ENCODE measurements around the gene CDYL2.

CDYL2 gene

GRCh38 chr16:80667251-80667560 lies 137.2 kb downstream of the CDYL2 start:
- no peak for TF ChIP-seq ZNF8 (CRISPR knock-in tag; IDR thresholded peaks at IDR 0.05)
- TF ChIP-seq, protein P1, sequence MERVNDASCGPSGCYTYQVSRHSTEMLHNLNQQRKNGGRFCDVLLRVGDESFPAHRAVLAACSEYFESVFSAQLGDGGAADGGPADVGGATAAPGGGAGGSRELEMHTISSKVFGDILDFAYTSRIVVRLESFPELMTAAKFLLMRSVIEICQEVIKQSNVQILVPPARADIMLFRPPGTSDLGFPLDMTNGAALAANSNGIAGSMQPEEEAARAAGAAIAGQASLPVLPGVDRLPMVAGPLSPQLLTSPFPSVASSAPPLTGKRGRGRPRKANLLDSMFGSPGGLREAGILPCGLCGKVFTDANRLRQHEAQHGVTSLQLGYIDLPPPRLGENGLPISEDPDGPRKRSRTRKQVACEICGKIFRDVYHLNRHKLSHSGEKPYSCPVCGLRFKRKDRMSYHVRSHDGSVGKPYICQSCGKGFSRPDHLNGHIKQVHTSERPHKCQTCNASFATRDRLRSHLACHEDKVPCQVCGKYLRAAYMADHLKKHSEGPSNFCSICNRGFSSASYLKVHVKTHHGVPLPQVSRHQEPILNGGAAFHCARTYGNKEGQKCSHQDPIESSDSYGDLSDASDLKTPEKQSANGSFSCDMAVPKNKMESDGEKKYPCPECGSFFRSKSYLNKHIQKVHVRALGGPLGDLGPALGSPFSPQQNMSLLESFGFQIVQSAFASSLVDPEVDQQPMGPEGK (CRISPR knock-in tag; IDR thresholded peaks at IDR 0.05; ENCODE audit: borderline replicate concordance): no peak
- TF ChIP-seq, protein P2, sequence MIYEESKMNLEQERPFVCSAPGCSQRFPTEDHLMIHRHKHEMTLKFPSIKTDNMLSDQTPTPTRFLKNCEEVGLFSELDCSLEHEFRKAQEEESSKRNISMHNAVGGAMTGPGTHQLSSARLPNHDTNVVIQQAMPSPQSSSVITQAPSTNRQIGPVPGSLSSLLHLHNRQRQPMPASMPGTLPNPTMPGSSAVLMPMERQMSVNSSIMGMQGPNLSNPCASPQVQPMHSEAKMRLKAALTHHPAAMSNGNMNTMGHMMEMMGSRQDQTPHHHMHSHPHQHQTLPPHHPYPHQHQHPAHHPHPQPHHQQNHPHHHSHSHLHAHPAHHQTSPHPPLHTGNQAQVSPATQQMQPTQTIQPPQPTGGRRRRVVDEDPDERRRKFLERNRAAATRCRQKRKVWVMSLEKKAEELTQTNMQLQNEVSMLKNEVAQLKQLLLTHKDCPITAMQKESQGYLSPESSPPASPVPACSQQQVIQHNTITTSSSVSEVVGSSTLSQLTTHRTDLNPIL (CRISPR knock-in tag; IDR thresholded peaks at IDR 0.05; ENCODE audit: low read depth): no peak
- TF ChIP-seq PPARA (CRISPR knock-in tag; IDR thresholded peaks at IDR 0.05; ENCODE audit: borderline replicate concordance): no peak
- TF ChIP-seq ESRRG (CRISPR knock-in tag; IDR thresholded peaks at IDR 0.05): no peak
- no peak for TF ChIP-seq TCF4 (CRISPR knock-in tag; IDR thresholded peaks at IDR 0.05; ENCODE audit: borderline replicate concordance)
- no peak for TF ChIP-seq ISL1 (CRISPR knock-in tag; IDR thresholded peaks at IDR 0.05)
- no peak for TF ChIP-seq TSHZ2 (CRISPR knock-in tag; IDR thresholded peaks at IDR 0.05)
- TF ChIP-seq OSR1 (CRISPR knock-in tag; IDR thresholded peaks at IDR 0.05): no peak
- TF ChIP-seq ZFP30 (CRISPR knock-in tag; IDR thresholded peaks at IDR 0.05): no peak
- TF ChIP-seq ARNTL (CRISPR knock-in tag; IDR thresholded peaks at IDR 0.05; ENCODE audit: borderline replicate concordance, low read depth): no peak
- no peak for TF ChIP-seq ZNF70 (CRISPR knock-in tag; IDR thresholded peaks at IDR 0.05)
- no peak for TF ChIP-seq RARB (CRISPR knock-in tag; IDR thresholded peaks at IDR 0.05)
- TF ChIP-seq ZFP3 (CRISPR knock-in tag; IDR thresholded peaks at IDR 0.05): no peak
- TF ChIP-seq ZNF565 (CRISPR knock-in tag; conservative IDR thresholded peaks at IDR 0.05; ENCODE audit: low read depth): no peak
- no peak for TF ChIP-seq GLIS3 (CRISPR knock-in tag; IDR thresholded peaks at IDR 0.05)
- no peak for TF ChIP-seq TOX (CRISPR knock-in tag; IDR thresholded peaks at IDR 0.05; ENCODE audit: borderline replicate concordance)
- no peak for TF ChIP-seq ZC3H10 (CRISPR knock-in tag; IDR thresholded peaks at IDR 0.05)
- no peak for TF ChIP-seq CSDC2 (CRISPR knock-in tag; IDR thresholded peaks at IDR 0.05)
- ATAC-seq: no peak

GRCh38 chr16:80666378-80667250 lies 137.8 kb downstream of the CDYL2 start:
- ATAC-seq: no peak
- TF ChIP-seq TOX (CRISPR knock-in tag; IDR thresholded peaks at IDR 0.05; ENCODE audit: borderline replicate concordance) (no peak), ZFP3 (CRISPR knock-in tag; IDR thresholded peaks at IDR 0.05) (no peak), ZNF565 (CRISPR knock-in tag; conservative IDR thresholded peaks at IDR 0.05; ENCODE audit: low read depth) (no peak), ESRRG (CRISPR knock-in tag; IDR thresholded peaks at IDR 0.05) (no peak), ZC3H10 (CRISPR knock-in tag; IDR thresholded peaks at IDR 0.05) (no peak), ZNF70 (CRISPR knock-in tag; IDR thresholded peaks at IDR 0.05) (no peak), ISL1 (CRISPR knock-in tag; IDR thresholded peaks at IDR 0.05) (no peak), SNAI2 (CRISPR knock-in tag; IDR thresholded peaks at IDR 0.05) (no peak)
- TF ChIP-seq, protein P2 (CRISPR knock-in tag; IDR thresholded peaks at IDR 0.05; ENCODE audit: low read depth): no peak
- TF ChIP-seq, protein P1 (CRISPR knock-in tag; IDR thresholded peaks at IDR 0.05; ENCODE audit: borderline replicate concordance): no peak
- TF ChIP-seq, protein P3, sequence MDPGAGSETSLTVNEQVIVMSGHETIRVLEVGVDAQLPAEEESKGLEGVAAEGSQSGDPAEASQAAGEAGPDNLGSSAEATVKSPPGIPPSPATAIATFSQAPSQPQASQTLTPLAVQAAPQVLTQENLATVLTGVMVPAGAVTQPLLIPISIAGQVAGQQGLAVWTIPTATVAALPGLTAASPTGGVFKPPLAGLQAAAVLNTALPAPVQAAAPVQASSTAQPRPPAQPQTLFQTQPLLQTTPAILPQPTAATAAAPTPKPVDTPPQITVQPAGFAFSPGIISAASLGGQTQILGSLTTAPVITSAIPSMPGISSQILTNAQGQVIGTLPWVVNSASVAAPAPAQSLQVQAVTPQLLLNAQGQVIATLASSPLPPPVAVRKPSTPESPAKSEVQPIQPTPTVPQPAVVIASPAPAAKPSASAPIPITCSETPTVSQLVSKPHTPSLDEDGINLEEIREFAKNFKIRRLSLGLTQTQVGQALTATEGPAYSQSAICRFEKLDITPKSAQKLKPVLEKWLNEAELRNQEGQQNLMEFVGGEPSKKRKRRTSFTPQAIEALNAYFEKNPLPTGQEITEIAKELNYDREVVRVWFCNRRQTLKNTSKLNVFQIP (CRISPR knock-in tag; IDR thresholded peaks at IDR 0.05; ENCODE audit: borderline replicate concordance, low read depth): no peak

Measured in SK-N-SH treated with all-trans-retinoic acid at 6 μM for 48 hours (cell line).